GM12892 (cell line): ENCODE measurements around the gene ABTB2.

Source experiments
- POLR2A ChIP-seq: IDR thresholded peaks from 2 replicates; pipeline ENCODE4 v1.6.1; 2011; ENCODE audit warnings: low read depth, low read length, control low read depth
- TAF1 ChIP-seq: IDR thresholded peaks from 2 replicates; pipeline ENCODE4 v1.6.1; 2011; ENCODE audit warnings: low read depth, mild to moderate bottlenecking, control low read depth, low read length, borderline replicate concordance

- no peak for TF ChIP-seq POLR2A
- no peak for TF ChIP-seq TAF1
Measured at GRCh38 chr11:34288492-34288891, 69.3 kb downstream of the ABTB2 start.
